Neural cell (in vitro differentiated cells): ENCODE measurements around the gene CAMSAP2. TPM values are rescaled to one million over a fixed set of nuclear protein-coding genes. Genes with fewer than 3 reads are reported as not detected.

Experiments used
- H2AFZ ChIP-seq: fragments of 200-600, 300-800 bp; sonication (generic), shearing (Covaris generic); 2 replicates; pipeline ENCODE4 v1.6.0; 2014; ENCODE audit warnings: low read depth, mild to moderate bottlenecking, antibody characterized with exemption, low read length, moderate library complexity
- H3F3A ChIP-seq: fragments of 200-600 bp; shearing (Covaris generic); 2 replicates; pipeline ENCODE4 v1.6.1; 2016; ENCODE audit warnings: mild to moderate bottlenecking, moderate library complexity, mixed read lengths, antibody characterized with exemption, low read length; ENCODE audit not compliant: insufficient read depth, poor library complexity, severe bottlenecking
- H3K27ac ChIP-seq: fragments of 200-600, 300-800 bp; sonication (generic), shearing (Covaris generic); 2 replicates; pipeline ENCODE4 v1.5.1; 2014; ENCODE audit warnings: mild to moderate bottlenecking, low read length, moderate library complexity
- H3K27me3 ChIP-seq: fragments of 300-800, 200-600 bp; sonication (generic), shearing (Covaris generic); 2 replicates; pipeline ENCODE4 v1.6.0; 2014; ENCODE audit warnings: mild to moderate bottlenecking, low read depth, low read length, moderate library complexity; ENCODE audit not compliant: insufficient read depth
- H3K36me3 ChIP-seq: fragments of 300-800, 200-600 bp; sonication (generic), shearing (Covaris generic); 2 replicates; pipeline ENCODE4 v1.5.1; 2014; ENCODE audit warnings: mild to moderate bottlenecking, antibody characterized with exemption, low read length, moderate library complexity; ENCODE audit not compliant: insufficient read depth
- H3K4me2 ChIP-seq: fragments of 300-800, 200-600 bp; sonication (generic), shearing (Covaris generic); 2 replicates; pipeline ENCODE4 v1.6.0; 2014; ENCODE audit warnings: mild to moderate bottlenecking, low read length
- H3K4me3 ChIP-seq: fragments of 300-800, 200-600 bp; sonication (generic), shearing (Covaris generic); 2 replicates; pipeline ENCODE4 v1.5.1; 2014; ENCODE audit warnings: mild to moderate bottlenecking, low read length, moderate library complexity
- H3K79me2 ChIP-seq: fragments of 200-600 bp; shearing (Covaris generic); replicated peaks from 2 replicates; pipeline ENCODE4 v1.6.0; 2014; ENCODE audit warnings: mild to moderate bottlenecking, low read length, moderate library complexity; ENCODE audit not compliant: insufficient read depth
- H3K9ac ChIP-seq: fragments of 300-800, 200-600 bp; sonication (generic), shearing (Covaris generic); 2 replicates; pipeline ENCODE4 v1.6.1; 2016; ENCODE audit warnings: mild to moderate bottlenecking, low read length, mixed read lengths
- H3K9me2 ChIP-seq: fragments of 200-600 bp; shearing (Covaris generic); 2 replicates; pipeline ENCODE4 v1.6.1; 2016; ENCODE audit warnings: mild to moderate bottlenecking, low read length, mixed read lengths; ENCODE audit not compliant: insufficient read depth
- H3K9me3 ChIP-seq: fragments of 200-600, 300-800 bp; sonication (generic), shearing (Covaris generic); 2 replicates; pipeline ENCODE4 v1.6.1; 2016; ENCODE audit warnings: mild to moderate bottlenecking, mixed run types, low read length, moderate library complexity, mixed read lengths
- H4K20me1 ChIP-seq: fragments of 200-600 bp; shearing (Covaris generic); 2 replicates; pipeline ENCODE4 v1.6.1; 2016; ENCODE audit warnings: mild to moderate bottlenecking, mixed run types; ENCODE audit not compliant: insufficient read depth
- EP300 ChIP-seq: fragments of 450-650 bp; conservative IDR thresholded peaks from 2 replicates; pipeline ENCODE4 v1.6.1; 2014; ENCODE audit warnings: antibody characterized with exemption, mild to moderate bottlenecking, moderate library complexity; ENCODE audit not compliant: poor library complexity, severe bottlenecking
- EZH2 ChIP-seq: fragments of 200-600, 300-800 bp; shearing (Covaris generic), sonication (generic); IDR thresholded peaks from 2 replicates; pipeline ENCODE4 v1.6.1; 2014; ENCODE audit warnings: antibody characterized with exemption, low read length, borderline replicate concordance, mild to moderate bottlenecking; ENCODE audit not compliant: insufficient read depth, poor library complexity, severe bottlenecking
- MXI1 ChIP-seq: fragments of 450-650 bp; conservative IDR thresholded peaks from 2 replicates; pipeline ENCODE4 v1.6.1; 2014; ENCODE audit warnings: antibody characterized with exemption, mild to moderate bottlenecking; ENCODE audit not compliant: poor library complexity, severe bottlenecking
- POLR2AphosphoS5 ChIP-seq: IDR thresholded peaks from 2 replicates; pipeline ENCODE4 v1.6.1; 2012
- RAD21 ChIP-seq: fragments of 450-650 bp; conservative IDR thresholded peaks from 2 replicates; pipeline ENCODE4 v1.6.1; 2014; ENCODE audit warnings: antibody characterized with exemption, mild to moderate bottlenecking, moderate library complexity
- SMC3 ChIP-seq: fragments of 450-650 bp; conservative IDR thresholded peaks from 2 replicates; pipeline ENCODE4 v1.6.1; 2014; ENCODE audit warnings: antibody characterized with exemption, mild to moderate bottlenecking, moderate library complexity; ENCODE audit not compliant: poor library complexity
- TAF1 ChIP-seq: IDR thresholded peaks from 2 replicates; pipeline ENCODE4 v1.6.1; 2012; ENCODE audit warnings: low read depth
- polyA plus RNA-seq: library from polyadenylated mRNA; depleted of rRNA; stranded (reverse); fragments of >200 nt; gene quantifications from 2 replicates; pipeline ENCODE4 v1.2.3, GENCODE V29; 2014
- TF ChIP-seq, protein P1 (sequence below): IDR thresholded peaks from 2 replicates; pipeline ENCODE4 v1.6.1; 2012; ENCODE audit warnings: borderline replicate concordance
- TF ChIP-seq, protein P2 (sequence below): fragments of 450-650 bp; IDR thresholded peaks from 2 replicates; pipeline ENCODE4 v1.5.1; 2014; ENCODE audit warnings: antibody characterized with exemption, mild to moderate bottlenecking, moderate library complexity; ENCODE audit not compliant: poor library complexity, severe bottlenecking

CAMSAP2 gene
- polyA plus RNA-seq, 1 donor from 2014 or later = 52.7 TPM

- Histone ChIP-seq H3K79me2 (peaks cover 22% of the 10 kb centered on the region), H3K9me2 (no peaks in the 10 kb centered on the region), H3K27ac (no peak overlapping the region), H3F3A (peaks cover 4% of the 10 kb centered on the region), H2AFZ (no peak overlapping the region), H3K4me3 (no peak overlapping the region), H3K9me3 (no peaks in the 10 kb centered on the region), H3K4me2 (no peak overlapping the region), H3K36me3 (no peaks in the 10 kb centered on the region), H4K20me1 (no peaks in the 10 kb centered on the region), H3K27me3 (no peaks in the 10 kb centered on the region), H3K9ac (no peak overlapping the region)
- TF ChIP-seq MXI1 (no peak), EZH2 (no peak), EP300 (no peak), RAD21 (no peak), SMC3 (no peak), POLR2AphosphoS5 (no peak), TAF1 (no peak)
- TF ChIP-seq, protein P1, sequence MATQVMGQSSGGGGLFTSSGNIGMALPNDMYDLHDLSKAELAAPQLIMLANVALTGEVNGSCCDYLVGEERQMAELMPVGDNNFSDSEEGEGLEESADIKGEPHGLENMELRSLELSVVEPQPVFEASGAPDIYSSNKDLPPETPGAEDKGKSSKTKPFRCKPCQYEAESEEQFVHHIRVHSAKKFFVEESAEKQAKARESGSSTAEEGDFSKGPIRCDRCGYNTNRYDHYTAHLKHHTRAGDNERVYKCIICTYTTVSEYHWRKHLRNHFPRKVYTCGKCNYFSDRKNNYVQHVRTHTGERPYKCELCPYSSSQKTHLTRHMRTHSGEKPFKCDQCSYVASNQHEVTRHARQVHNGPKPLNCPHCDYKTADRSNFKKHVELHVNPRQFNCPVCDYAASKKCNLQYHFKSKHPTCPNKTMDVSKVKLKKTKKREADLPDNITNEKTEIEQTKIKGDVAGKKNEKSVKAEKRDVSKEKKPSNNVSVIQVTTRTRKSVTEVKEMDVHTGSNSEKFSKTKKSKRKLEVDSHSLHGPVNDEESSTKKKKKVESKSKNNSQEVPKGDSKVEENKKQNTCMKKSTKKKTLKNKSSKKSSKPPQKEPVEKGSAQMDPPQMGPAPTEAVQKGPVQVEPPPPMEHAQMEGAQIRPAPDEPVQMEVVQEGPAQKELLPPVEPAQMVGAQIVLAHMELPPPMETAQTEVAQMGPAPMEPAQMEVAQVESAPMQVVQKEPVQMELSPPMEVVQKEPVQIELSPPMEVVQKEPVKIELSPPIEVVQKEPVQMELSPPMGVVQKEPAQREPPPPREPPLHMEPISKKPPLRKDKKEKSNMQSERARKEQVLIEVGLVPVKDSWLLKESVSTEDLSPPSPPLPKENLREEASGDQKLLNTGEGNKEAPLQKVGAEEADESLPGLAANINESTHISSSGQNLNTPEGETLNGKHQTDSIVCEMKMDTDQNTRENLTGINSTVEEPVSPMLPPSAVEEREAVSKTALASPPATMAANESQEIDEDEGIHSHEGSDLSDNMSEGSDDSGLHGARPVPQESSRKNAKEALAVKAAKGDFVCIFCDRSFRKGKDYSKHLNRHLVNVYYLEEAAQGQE = no peak
- TF ChIP-seq, protein P2, sequence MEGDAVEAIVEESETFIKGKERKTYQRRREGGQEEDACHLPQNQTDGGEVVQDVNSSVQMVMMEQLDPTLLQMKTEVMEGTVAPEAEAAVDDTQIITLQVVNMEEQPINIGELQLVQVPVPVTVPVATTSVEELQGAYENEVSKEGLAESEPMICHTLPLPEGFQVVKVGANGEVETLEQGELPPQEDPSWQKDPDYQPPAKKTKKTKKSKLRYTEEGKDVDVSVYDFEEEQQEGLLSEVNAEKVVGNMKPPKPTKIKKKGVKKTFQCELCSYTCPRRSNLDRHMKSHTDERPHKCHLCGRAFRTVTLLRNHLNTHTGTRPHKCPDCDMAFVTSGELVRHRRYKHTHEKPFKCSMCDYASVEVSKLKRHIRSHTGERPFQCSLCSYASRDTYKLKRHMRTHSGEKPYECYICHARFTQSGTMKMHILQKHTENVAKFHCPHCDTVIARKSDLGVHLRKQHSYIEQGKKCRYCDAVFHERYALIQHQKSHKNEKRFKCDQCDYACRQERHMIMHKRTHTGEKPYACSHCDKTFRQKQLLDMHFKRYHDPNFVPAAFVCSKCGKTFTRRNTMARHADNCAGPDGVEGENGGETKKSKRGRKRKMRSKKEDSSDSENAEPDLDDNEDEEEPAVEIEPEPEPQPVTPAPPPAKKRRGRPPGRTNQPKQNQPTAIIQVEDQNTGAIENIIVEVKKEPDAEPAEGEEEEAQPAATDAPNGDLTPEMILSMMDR = no peak
Measured at GRCh38 chr1:200802042-200802441, 63.3 kb downstream of the CAMSAP2 start.

GRCh38 chr1:200802865-200803512 lies 64.3 kb downstream of the CAMSAP2 start:
- no peak overlapping the region for H3K4me3 ChIP-seq
- no peak overlapping the region for H3K27ac ChIP-seq
- peaks cover 22% of the 10 kb centered on the region for H3K79me2 ChIP-seq
- no peaks in the 10 kb centered on the region for H3K9me2 ChIP-seq
- H4K20me1 ChIP-seq = no peaks in the 10 kb centered on the region
- TF ChIP-seq TAF1 (no peak), RAD21 (peak; percentile 80), SMC3 (peak; percentile 93), POLR2AphosphoS5 (no peak)
- TF ChIP-seq, protein P2 = peak; percentile 86
- H2AFZ ChIP-seq = no peak overlapping the region
- H3F3A ChIP-seq = peaks cover 4% of the 10 kb centered on the region
- H3K36me3 ChIP-seq = no peaks in the 10 kb centered on the region
- no peaks in the 10 kb centered on the region for H3K9me3 ChIP-seq
- peak overlapping the region; percentile 5 for H3K4me2 ChIP-seq
- no peaks in the 10 kb centered on the region for H3K27me3 ChIP-seq
- H3K9ac ChIP-seq = no peak overlapping the region
